ENCODE data around the gene UQCRC1.
A peak's percentile ranks its signal among the peaks of the same experiment; 100 is the strongest.

The UQCRC1 gene

DNA sequence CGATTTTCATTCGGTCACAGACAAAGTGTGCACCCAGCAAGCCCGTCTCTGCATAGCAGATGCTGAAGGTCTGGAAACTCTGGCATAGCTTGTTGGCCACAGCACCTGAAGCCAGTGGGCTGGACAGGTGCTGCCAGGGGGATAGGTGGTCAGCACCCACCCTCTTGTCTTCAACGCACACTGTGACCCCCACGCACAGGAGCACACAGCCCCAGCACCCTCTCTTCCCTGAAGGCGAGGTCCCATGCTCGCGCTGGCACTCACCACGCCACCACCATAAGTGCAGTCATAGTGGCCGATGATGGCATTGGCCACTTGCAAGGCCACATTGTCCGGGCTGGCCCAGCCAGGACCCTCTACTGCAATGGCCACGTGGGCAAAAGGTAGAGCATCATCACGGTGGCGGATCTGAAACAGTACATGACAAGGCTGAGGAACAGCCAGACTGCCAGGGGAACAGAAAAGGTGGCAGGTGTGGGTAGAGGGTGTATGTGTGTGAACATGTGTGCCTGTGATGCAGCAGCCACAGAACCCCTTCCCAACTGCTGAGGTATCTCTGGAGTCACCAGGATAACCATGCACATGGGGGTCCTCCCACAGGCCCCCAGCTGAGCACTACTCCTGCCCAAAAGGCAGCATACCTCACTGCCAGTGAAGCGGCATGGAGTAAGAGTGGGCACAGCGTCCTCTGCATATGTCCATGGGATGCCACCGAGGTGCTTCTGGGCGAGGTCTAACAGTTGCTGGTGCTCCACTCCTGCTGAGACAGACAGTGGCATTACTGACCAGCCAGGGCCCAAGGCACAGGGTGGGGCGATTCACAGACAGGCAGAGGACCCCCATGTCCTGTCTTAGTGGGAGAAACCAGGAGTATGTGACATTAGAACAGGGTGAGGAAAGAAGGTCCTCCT is 8.5 kb downstream of the UQCRC1 start:
- TF ChIP-seq Cebpa-rat (IDR thresholded peaks at IDR 0.05): no peak
- Histone ChIP-seq H3K27ac (no peak overlapping the region), H4K20me1 (peaks cover 83% of the 10 kb centered on the region), H3K36me3 (peaks cover 95% of the 10 kb centered on the region), H3K27me3 (peaks cover 11% of the 10 kb centered on the region), H3K4me1 (peaks cover 28% of the 10 kb centered on the region), H3K9me3 (no peaks in the 10 kb centered on the region), H3K4me3 (no peak overlapping the region), H3K4me2 (no peak overlapping the region), H3K9ac (no peak overlapping the region)

DNA sequence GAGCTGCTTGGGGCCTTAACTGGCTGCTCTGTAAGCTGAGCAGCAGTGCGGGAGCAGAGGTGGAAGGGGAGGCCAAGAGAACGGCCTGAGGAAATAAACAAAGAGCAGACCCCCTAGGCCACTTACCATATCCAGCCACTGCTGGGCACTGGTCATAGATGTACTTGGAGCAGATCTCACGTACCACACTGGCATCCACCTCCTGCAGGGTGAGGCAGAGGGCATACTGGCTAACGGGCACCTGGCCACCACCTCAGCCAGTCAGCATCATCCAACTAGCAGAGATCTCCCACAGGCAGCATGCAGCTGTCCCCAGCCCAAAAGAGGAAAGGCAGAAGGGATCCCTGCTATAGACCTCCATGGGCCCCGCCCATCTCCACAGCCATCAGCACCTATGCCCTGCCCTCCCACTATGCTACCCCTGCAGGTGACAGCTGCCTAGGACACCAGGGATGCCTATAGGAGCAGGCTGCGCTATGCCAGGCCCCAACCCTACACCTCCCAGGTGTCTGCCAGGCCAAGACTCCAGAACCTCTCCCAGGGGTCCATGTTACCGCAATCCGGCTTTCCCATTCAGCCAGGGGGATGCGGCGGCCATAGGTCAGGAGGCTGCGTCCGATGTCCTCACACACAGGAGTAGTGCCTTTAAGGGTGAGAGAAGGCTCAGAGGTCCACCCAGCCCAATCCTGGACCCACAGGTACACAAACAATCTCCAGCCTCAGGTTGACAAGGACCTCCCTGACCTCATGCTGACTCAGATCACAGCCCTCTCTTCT is 9.7 kb downstream of the UQCRC1 start:
- no peak overlapping the region for H3K9ac ChIP-seq
- no peak for TF ChIP-seq Cebpa-rat (IDR thresholded peaks at IDR 0.05)
- H3K4me1 ChIP-seq: peaks cover 31% of the 10 kb centered on the region
- peak overlapping the region; percentile 46; the same call in 1 of the 2 replicates for H3K27ac ChIP-seq
- no peaks in the 10 kb centered on the region for H3K9me3 ChIP-seq
- peak overlapping the region; percentile 75 for H3K4me2 ChIP-seq
- peaks cover 82% of the 10 kb centered on the region for H3K36me3 ChIP-seq
- H3K4me3 ChIP-seq: no peak overlapping the region
- H3K27me3 ChIP-seq: peaks cover 24% of the 10 kb centered on the region
- peaks cover 80% of the 10 kb centered on the region for H4K20me1 ChIP-seq

DNA sequence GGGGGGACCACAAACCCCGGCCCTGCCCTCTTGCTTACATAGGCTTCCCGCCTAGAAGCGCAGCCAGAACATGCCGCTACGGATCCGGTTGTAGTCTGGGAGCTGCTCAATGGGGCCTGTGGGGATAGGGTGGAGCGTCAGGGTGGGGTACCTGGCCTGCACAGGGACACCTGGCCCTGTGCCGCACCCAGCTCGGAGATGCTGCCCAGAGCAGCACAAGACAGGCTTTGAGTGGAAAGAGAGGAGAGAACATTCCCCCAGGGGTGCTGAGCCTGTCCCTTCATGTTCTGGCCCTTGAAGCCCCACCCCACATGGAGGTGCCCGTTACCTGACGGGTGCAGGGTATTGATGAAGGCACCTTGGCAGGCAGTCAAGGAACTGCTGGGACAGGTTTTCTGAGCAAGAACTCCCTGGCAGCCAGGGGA is 10.4 kb downstream of the UQCRC1 start:
- Histone ChIP-seq H3K4me2 (peak overlapping the region; percentile 75), H3K9ac (peak overlapping the region; percentile 58; the same call in 1 of the 2 replicates), H3K27ac (peak overlapping the region; percentile 46), H3K36me3 (peaks cover 76% of the 10 kb centered on the region), H3K4me3 (no peak overlapping the region), H4K20me1 (peaks cover 86% of the 10 kb centered on the region), H3K27me3 (peaks cover 30% of the 10 kb centered on the region), H3K4me1 (peaks cover 31% of the 10 kb centered on the region), H3K9me3 (no peaks in the 10 kb centered on the region)
- no peak for TF ChIP-seq Cebpa-rat (IDR thresholded peaks at IDR 0.05)

GRCh38 chr3:48598323-48599076 is 10.9 kb downstream of the UQCRC1 start:
- H3K9me3 ChIP-seq: no peaks in the 10 kb centered on the region
- H3K4me2 ChIP-seq: peak overlapping the region; percentile 75
- TF ChIP-seq Cebpa-rat (IDR thresholded peaks at IDR 0.05): no peak
- H3K27me3 ChIP-seq: peaks cover 36% of the 10 kb centered on the region
- no peak overlapping the region for H3K4me3 ChIP-seq
- peaks cover 70% of the 10 kb centered on the region for H3K36me3 ChIP-seq
- peak overlapping the region; percentile 46 for H3K27ac ChIP-seq
- H3K9ac ChIP-seq: peak overlapping the region; percentile 58; the same call in 1 of the 2 replicates
- H3K4me1 ChIP-seq: peaks cover 31% of the 10 kb centered on the region
- H4K20me1 ChIP-seq: peaks cover 92% of the 10 kb centered on the region

- Histone ChIP-seq H3K9me3 (no peaks in the 10 kb centered on the region), H3K27me3 (peaks cover 46% of the 10 kb centered on the region), H4K20me1 (peaks cover 88% of the 10 kb centered on the region), H3K4me3 (no peak overlapping the region), H3K36me3 (peaks cover 59% of the 10 kb centered on the region), H3K9ac (no peak overlapping the region), H3K4me2 (no peak overlapping the region), H3K27ac (0 out of 2 replicates have a peak overlapping the region, but pooled peaks have one; percentile 46), H3K4me1 (peaks cover 31% of the 10 kb centered on the region)
- no peak for TF ChIP-seq Cebpa-rat (IDR thresholded peaks at IDR 0.05)
These were observed 12.0 kb downstream of the UQCRC1 start for GRCh38 chr3:48597408-48597800.

GRCh38 chr3:48596676-48597407 is 12.6 kb downstream of the UQCRC1 start:
- Histone ChIP-seq H4K20me1 (peaks cover 84% of the 10 kb centered on the region), H3K4me1 (peaks cover 31% of the 10 kb centered on the region), H3K36me3 (peaks cover 53% of the 10 kb centered on the region), H3K9ac (no peak overlapping the region), H3K4me3 (no peak overlapping the region), H3K9me3 (no peaks in the 10 kb centered on the region), H3K4me2 (no peak overlapping the region), H3K27ac (no peak overlapping the region), H3K27me3 (peaks cover 52% of the 10 kb centered on the region)
- no peak for TF ChIP-seq Cebpa-rat (IDR thresholded peaks at IDR 0.05)

- H3K4me1 ChIP-seq: peaks cover 31% of the 10 kb centered on the region
- no peak overlapping the region for H3K27ac ChIP-seq
- H3K4me2 ChIP-seq: no peak overlapping the region
- peaks cover 58% of the 10 kb centered on the region for H3K27me3 ChIP-seq
- no peak overlapping the region for H3K9ac ChIP-seq
- peaks cover 46% of the 10 kb centered on the region for H3K36me3 ChIP-seq
- H4K20me1 ChIP-seq: peaks cover 77% of the 10 kb centered on the region
- no peak overlapping the region for H3K4me3 ChIP-seq
- no peak for TF ChIP-seq Cebpa-rat (IDR thresholded peaks at IDR 0.05)
- H3K9me3 ChIP-seq: no peaks in the 10 kb centered on the region
These were observed 13.3 kb downstream of the UQCRC1 start for GRCh38 chr3:48596157-48596556.

DNA sequence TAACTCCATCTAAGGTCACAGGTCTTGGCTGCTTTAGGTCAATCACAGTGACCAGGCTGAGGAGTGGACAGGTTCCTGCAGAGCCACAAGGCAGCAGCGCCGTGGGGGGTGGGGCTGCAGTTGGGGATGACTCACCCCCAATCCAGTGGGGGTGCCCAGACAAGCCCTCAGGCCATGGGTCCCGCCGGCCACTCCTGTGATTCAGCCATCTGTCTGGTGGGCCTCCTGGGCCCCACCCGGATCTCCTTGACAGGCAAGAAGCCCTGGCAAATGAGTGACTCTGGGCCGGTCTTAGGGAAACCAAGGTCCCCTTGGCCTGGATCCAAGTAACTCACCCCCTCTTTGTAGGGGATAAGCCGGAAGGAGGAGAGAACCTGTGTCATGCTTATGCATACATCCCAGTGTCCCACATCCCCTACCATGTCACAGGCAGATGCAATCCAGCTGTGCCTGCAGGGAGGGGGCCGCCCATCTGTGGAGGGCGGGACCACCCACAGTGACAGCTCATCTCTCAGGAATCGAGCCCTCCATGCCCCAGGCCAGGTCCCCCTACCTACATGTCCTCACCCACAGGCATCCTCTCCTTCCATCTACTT is 13.8 kb downstream of the UQCRC1 start:
- Histone ChIP-seq H4K20me1 (peaks cover 72% of the 10 kb centered on the region), H3K4me3 (no peak overlapping the region), H3K4me2 (no peak overlapping the region), H3K9ac (no peak overlapping the region), H3K9me3 (no peaks in the 10 kb centered on the region), H3K27ac (no peak overlapping the region), H3K4me1 (peaks cover 31% of the 10 kb centered on the region), H3K36me3 (peaks cover 41% of the 10 kb centered on the region), H3K27me3 (peaks cover 58% of the 10 kb centered on the region)
- no peak for TF ChIP-seq Cebpa-rat (IDR thresholded peaks at IDR 0.05)
